Occipital lobe (tissue), 2 donors: ENCODE data around the gene PTPN7. TPM values are rescaled to one million over a fixed set of nuclear protein-coding genes. Genes with fewer than 3 reads are reported as not detected.
A peak's percentile ranks its signal among the peaks of the same experiment; 100 is the strongest.
"Not testable (repeated sequence)": the region's sequence is repeated elsewhere in the genome, so short reads cannot be mapped to it uniquely, and the experiment has no call there.

ENCODE experiments used
- DNase-seq: peaks from one replicate; lab custom pipeline; 2025; lab: John Stamatoyannopoulos, UW
- total RNA-seq: library from RNA; depleted of rRNA; stranded (reverse); fragments of >200 nt; gene quantifications from one replicate; pipeline ENCODE4 v1.2.3, GENCODE V29; 2014

PTPN7 gene
- total RNA-seq, 1 donor from 2014 or later, result 0.16 TPM

- DNase-seq, result no peak
These were observed 29.7 kb upstream of the PTPN7 start for GRCh38 chr1:202189918-202190715.

DNA sequence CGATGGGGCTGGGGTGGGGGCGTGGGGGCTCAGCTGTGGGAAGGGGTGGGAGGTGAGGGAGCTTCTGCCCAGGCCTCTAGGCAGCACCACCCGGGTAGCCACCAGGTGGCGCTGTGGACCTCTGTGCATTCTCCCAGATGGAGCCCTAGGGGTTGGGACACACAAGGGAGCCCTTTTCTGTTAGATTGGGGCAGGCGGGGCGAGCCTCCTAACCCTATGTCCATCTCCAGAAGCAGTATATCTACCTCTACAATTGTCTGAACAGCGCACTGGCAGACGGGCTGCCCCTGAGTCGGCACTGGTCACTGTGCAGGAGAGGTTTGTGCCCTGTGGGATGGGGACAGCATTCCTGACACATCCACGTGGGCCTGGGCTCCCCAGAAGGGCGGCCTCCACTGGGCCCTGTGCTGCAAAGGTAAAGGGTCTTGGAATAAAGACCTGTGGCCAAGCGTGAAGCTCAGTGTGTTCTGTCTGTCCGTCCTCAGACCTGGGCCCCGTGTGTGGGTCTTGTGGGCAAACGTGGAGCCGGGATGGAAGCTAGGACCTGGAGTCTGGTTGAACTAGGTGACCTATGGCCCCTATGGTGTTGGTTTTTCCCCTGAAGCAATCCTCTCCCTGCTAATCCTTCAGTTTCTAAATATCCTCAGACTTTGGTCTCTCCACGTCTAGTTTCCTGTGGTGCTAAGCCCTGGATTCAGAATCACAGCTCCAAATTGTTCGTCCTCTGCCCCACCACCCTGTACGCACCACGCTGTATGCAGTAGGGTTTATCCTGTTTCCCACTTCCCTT is 28.8 kb upstream of the PTPN7 start:
- DNase-seq, result peak; percentile 52

- DNase-seq, result no peak
These were observed 27.4 kb upstream of the PTPN7 start for GRCh38 chr1:202187697-202188407.

GRCh38 chr1:202187041-202187671 is 26.8 kb upstream of the PTPN7 start:
- DNase-seq, result no peak

DNA sequence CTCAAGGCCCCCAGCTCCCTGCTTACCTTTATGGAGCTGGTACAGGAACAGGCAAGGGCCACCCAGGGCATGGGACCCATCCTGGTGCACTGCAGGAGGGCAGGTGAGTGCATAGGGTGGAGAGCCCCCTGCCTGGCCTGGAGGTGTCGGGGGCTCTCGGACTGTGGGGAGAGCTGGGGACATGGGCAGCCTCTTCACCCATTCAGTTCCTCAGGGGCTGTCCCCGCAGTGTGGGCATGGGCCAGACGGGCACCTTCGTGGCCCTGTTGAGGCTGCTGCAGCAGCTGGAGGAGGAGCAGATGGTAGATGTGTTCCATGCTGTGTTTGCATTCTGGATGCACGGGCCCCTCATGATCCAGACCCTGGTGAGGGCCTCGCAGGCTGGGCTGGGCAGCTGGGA is 25.9 kb upstream of the PTPN7 start:
- DNase-seq, result no peak

DNA sequence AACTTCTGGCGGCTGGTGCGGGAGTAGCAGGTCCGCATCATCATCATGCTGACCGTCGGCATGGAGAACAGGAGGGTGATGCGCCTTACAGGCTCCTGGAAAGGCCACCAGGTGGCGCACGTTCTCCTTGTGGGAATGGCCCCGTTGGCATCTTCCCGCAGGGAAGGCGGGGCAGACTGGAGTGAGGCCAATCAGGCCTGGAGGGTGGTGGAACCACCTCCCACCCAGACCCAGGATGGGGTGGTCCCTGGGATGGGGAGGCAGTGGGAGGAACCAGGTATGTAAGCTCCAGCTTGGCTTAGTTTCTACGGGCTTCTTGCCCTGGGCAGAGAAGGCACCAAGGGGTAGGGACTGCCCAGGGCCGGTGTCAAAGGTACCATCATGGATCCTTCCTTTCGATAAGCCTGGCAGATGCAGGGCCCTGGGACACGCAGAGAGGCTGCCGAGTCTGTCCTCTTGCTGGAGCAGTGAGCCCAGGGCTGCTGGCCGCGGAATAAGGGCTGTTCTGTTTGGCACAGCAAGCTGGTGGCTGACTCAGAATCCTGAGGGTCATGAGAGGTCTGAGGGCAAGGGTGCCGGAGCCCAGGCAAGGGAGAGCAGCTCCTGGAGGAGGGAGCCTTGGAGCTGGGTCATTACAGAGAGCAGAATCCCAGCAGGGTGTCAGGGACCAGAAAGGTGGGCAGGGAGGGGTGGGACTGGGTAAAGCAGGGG is 24.5 kb upstream of the PTPN7 start:
- peak; percentile 65 for DNase-seq

DNA sequence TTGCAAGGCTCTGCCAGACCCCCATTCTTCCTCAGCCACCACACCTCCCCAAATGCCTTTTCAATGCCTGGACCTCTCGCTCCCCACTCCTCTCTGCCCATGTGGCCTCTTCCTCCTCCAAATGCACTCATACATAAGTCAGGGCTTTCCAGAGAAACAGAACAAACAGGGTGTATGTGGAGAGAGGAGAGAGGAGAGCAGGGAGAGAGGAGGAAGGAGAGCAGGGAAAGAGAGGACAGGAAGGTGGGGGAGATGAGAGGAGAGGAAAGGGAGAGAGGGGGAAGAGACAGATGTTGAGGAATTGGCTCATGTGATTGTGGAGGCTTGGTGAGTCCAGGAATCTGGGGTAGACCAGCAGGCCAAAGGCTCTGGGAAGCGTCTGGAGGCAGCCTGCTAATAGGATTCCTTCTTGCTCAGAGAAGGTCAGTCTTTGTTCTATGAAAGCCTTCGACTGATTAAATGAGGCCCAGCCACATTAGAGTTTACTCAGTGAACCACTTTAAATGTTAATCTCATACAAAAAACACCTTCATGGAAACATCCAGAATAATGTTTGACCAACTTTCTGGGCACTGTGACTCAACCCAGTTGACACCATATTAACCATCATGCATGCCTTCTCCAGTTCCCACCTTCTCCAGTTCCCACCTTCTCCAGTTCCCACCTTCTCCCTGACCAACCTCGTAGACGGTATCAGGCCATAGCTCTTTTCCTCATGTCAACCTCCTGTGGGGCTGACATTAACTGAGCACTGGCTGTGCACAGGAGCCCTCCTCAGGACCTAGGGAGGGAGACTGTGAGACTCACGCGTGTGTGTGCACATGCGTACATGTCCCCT is 21.9 kb upstream of the PTPN7 start:
- DNase-seq, result no peak

GRCh38 chr1:202181586-202181985 is 21.2 kb upstream of the PTPN7 start:
- no peak for DNase-seq

DNA sequence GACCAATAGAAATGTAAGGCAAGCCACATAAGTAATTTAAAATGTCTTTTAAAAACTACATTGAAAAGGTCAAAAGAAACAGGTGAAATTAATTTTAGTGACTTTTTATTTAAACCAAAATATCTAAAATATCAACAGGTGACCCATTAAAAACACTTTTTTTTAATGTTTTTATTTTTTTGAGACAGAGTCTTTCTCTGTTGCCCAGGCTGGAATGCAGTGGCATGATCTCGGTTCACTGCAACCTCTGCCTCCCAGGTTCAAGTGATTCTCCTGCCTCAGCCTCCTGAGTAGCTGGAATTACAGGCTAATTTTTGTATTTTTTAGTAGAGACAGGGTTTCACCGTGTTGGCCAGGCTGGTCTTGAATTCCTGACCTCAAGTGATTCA is 20.3 kb upstream of the PTPN7 start:
- DNase-seq, result not testable (repeated sequence)

GRCh38 chr1:202179828-202180750 is 19.7 kb upstream of the PTPN7 start:
- DNase-seq, result no peak

- no peak for DNase-seq
These were observed 16.8 kb upstream of the PTPN7 start for GRCh38 chr1:202176949-202177927.

GRCh38 chr1:202173993-202174392 is 13.6 kb upstream of the PTPN7 start:
- no peak for DNase-seq

GRCh38 chr1:202172015-202172355 is 11.6 kb upstream of the PTPN7 start:
- DNase-seq, result no peak

DNA sequence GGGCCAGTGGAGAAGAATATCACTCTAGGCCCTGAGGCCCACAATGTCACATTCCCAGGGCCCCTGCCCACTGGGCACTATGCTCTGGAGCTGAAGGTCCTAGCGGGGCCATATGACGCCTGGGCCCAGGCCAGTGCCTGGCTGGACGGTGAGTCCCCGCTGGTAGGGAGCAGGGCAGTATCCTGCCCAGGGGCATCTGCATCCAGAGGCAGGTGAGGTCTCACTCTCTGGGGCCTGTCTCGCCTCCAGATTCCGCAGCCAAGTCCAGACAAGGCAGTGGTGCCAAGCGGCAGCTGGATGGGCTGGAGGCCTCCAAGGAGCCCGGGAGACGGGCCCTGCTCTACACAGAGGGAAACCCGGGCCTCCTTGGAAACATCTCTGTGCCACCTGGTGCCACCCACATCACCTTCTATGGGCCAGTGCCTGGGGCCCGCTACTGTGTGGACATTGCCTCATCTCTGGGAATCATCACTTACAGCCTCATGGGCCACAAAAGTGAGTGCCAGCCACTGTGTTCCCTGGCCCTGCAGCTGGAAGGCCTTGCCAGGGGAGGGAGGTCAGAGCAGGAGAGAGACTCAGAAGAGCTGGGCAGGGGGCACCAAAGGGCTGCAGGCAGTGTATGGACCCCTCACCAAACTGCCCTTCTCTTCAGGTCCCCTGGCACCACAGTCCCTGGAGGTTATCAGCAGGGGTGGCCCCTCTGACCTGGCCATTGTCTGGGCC is 11.1 kb upstream of the PTPN7 start:
- DNase-seq, result no peak

- no peak for DNase-seq
These were observed 10.3 kb upstream of the PTPN7 start for GRCh38 chr1:202170726-202171125.

DNA sequence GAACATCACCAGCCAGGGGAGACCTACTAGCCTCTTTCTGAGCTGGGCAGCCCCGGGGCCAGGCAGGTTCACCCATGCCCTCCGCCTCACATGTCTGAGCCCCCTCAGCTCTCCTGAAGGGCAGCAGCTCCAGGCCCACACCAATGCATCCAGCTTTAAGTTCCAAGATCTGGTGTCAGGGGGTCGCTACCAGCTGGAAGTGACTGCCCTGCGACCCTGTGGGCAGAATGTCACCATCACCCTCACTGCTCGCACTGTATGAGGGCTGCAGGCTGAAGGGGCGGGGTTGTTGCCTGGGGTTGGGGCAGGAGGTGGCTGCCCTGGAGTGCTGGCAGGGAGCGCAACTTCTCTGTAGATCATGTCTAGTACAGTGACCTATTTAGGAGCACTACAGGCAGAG is 8.5 kb upstream of the PTPN7 start:
- no peak for DNase-seq

GRCh38 chr1:202167708-202168415 is 7.5 kb upstream of the PTPN7 start:
- DNase-seq, result no peak
